GM12891 (cell line): ENCODE measurements around the gene ATP11A.

Experiments used
- POLR2A ChIP-seq: IDR thresholded peaks from 2 replicates; pipeline ENCODE4 v1.6.1; 2011; ENCODE audit warnings: low read depth, low read length, control low read depth
- POLR2AphosphoS5 ChIP-seq: IDR thresholded peaks from 2 replicates; pipeline ENCODE4 v1.6.1; 2011; ENCODE audit warnings: low read depth, low read length, control low read depth
- POU2F2 ChIP-seq: IDR thresholded peaks from 2 replicates; pipeline ENCODE4 v1.6.1; 2011; ENCODE audit warnings: low read depth, mild to moderate bottlenecking, control low read depth, low read length, moderate library complexity
- SPI1 ChIP-seq: IDR thresholded peaks from 2 replicates; pipeline ENCODE4 v1.6.1; 2011; ENCODE audit warnings: low read depth, low read length, control low read depth
- TAF1 ChIP-seq: IDR thresholded peaks from 2 replicates; pipeline ENCODE4 v1.6.1; 2011; ENCODE audit warnings: low read depth, low read length, control low read depth

DNA sequence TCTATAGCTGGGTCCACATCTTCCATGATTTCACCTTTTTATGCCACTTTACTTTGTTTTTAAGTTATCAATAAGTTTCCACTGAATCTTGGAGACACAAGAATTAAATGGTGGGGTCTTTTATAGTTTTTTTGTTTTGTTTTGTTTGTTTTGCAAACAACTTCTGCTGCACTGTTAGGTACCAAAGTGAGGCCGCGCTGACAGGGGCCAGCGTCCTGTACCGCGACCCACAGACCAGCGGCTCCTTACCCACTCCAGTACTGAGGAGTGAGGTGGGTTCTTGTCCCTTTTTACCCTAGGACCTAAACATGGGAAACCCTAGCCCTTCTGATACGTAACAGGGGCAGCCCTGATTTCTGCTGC lies 203.3 kb downstream of the ATP11A start:
- TF ChIP-seq POLR2A = no peak
- no peak for TF ChIP-seq POLR2AphosphoS5
- no peak for TF ChIP-seq POU2F2
- no peak for TF ChIP-seq TAF1
- no peak for TF ChIP-seq SPI1
